Activated CD4-positive, alpha-beta memory T cell treated with anti-CD3 and anti-CD28 coated beads, Interleukin-2, amount 10 ng/mL, durations not matched to agents 7 days and 5 days (primary cell): ENCODE measurements around the gene LIPA. TPM values are rescaled to one million over a fixed set of nuclear protein-coding genes. Genes with fewer than 3 reads are reported as not detected.

Experiments
- total RNA-seq, 2 experiments: library from RNA; stranded (reverse); gene quantifications; one replicate each; pipeline ENCODE4 v1.2.3, GENCODE V29; 2021

The LIPA gene
- total RNA-seq, 2 experiments from 2014 or later: 40.3 to 42.4 TPM

Other genes with a start within 250 kb of the LIPA start
- gene CH25H, start 44.5 kb downstream of the LIPA start, total RNA-seq: not detected
- gene IFIT2, start 50.3 kb upstream of the LIPA start, total RNA-seq: 10 to 100 TPM; 14.6 to 14.8 TPM
- gene IFIT3, start 76.2 kb upstream of the LIPA start, total RNA-seq: 10 to 100 TPM; 72.6 to 74.5 TPM
- gene IFIT1B, start 126.3 kb upstream of the LIPA start, total RNA-seq: under 1 TPM in 1 of 2 experiments, not detected in 1; 0.15 TPM
- 10 to 100 TPM; 69.8 to 71.6 TPM for gene IFIT1, start 140.8 kb upstream of the LIPA start, total RNA-seq
- 10 to 100 TPM; 44.0 to 45.1 TPM for gene IFIT5, start 162.8 kb upstream of the LIPA start, total RNA-seq